RPMI7951 (cell line): Measurements from ENCODE around the gene PHC1. TPM values are rescaled to one million over a fixed set of nuclear protein-coding genes. Genes with fewer than 3 reads are reported as not detected.
A peak's percentile ranks its signal among the peaks of the same experiment; 100 is the strongest.
"Not testable (repeated sequence)": the region's sequence is repeated elsewhere in the genome, so short reads cannot be mapped to it uniquely, and the experiment has no call there.

Experiments used
- DNase-seq: peaks from one replicate; pipeline ENCODE4 v3.0.0-alpha.2; 2012; ENCODE audit warnings: low read depth
- total RNA-seq: library from RNA; depleted of rRNA; stranded (reverse); fragments of >200 nt; shearing (Covaris generic); gene quantifications from 2 replicates; pipeline ENCODE4 v1.2.3, GENCODE V29; 2014; rRNA removed

PHC1 gene
- total RNA-seq: 10.3 and 12.7 TPM in 2 replicates

DNA sequence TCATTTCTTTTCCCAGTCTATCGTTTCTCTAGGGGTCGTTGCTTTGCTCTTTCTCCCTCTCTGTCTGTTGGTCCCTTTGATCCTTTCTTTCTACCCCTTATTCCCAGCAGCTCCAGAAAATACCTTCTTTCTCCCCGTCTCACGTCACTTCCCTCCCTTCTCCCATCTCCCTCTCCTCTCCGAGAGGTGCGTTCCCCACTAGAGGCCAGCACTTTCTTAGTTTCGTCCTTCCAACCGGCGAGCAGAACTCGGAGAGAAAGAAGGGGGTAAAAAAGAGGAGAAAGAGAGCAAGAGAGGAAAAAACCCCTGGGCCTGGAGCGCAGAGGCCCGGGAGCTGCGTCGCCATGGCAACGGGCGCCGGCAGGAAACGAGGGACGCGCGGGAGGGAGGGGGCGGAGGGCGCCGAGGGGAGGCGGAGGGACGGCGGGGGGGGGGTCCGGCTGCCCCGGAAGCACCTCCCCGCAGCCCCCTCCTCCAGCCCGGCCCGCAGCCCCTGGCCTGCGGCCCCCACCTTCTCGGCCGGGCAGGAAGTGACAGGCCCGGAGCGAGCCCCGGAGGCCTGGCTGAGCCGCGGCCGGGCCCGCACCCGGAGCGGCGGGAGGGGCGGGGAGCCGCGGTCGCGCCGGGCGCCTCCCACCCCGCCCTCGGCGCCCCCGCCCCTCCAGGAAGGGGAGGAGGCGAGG lies at the start of gene PHC1:
PHC1 (plus strand) TSS at position 477 of the 683 bp plus-strand sequence. CDS start 3,169 bp downstream, outside the sequence.
- DNase-seq: peak; percentile 72

DNA sequence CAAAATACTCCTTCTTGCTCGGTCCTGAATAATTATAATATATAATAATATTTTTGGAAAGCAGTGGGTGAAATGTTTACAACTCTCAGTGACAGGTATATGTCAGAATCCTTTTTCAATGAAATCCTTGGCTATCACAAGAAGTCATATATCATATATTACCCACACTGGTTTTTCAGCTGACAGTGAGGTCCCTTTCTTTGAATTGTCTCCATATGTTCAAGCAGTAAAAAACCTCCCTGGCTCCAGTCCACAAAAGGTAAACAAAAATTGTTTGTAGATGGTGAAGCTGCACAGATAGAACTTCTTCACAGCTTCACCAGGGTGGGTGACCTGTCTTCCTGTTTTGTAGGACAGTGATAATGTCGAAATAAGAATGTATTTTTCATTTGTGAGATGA lies 47.9 kb upstream of the PHC1 start:
- DNase-seq: no peak

- no peak for DNase-seq
Observed at GRCh38 chr12:8867009-8867408, 47.3 kb upstream of the PHC1 start.

DNA sequence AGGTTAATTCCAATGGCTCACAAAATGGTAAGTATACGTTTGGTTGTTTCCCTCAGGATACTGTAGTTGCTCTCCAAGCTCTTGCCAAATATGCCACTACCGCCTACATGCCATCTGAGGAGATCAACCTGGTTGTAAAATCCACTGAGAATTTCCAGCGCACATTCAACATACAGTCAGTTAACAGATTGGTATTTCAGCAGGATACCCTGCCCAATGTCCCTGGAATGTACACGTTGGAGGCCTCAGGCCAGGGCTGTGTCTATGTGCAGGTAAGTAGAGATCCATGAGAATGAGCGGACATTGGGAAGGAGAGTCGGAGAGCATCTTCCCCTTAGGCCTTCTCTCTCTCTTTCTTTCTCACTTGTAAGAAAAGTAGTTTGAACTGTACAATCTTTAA lies 46.5 kb upstream of the PHC1 start:
- no peak for DNase-seq

GRCh38 chr12:8870586-8870985 lies 43.7 kb upstream of the PHC1 start:
- no peak for DNase-seq

- DNase-seq: no peak
Observed at GRCh38 chr12:8871068-8871467, 43.2 kb upstream of the PHC1 start.

- no peak for DNase-seq
Observed at GRCh38 chr12:8876887-8877286, 37.4 kb upstream of the PHC1 start.

DNA sequence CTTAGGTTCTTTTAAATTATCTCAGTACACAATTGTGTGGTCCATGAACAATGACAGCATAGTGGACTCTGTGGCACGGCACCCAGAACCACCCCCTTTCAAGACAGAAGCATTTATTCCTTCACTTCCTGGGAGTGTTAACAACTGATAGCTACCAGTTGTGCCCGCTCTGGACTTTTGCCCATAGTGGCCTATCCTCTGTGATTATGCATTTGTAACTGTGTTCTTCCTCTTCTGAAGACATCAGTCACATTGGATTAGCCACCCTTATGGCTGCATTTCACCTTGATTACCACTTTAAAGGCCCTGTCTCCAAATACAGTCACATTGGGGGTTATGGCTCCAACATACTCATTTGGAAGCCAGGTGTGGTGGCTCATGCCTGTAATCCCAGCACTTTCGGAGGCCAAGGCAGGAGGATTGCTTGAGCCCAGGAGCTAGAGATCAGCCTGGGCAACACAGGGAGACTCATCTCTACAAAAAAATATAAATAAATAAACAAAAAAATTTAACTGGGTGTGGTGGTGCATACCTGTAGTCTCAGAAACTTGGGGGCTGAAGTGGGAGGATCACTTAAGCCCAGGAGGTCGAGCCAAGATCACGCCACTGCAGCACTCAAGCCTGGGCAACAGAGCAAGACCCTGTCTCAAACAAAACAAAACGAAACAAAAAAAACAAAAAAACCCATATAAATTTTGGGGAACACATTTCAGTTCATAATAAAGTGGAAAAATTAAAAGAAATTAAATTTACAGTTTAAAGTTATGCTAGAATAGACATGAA lies 27.6 kb upstream of the PHC1 start:
- DNase-seq: no peak

- no peak for DNase-seq
Observed at GRCh38 chr12:8887285-8887715, 27.0 kb upstream of the PHC1 start.

DNA sequence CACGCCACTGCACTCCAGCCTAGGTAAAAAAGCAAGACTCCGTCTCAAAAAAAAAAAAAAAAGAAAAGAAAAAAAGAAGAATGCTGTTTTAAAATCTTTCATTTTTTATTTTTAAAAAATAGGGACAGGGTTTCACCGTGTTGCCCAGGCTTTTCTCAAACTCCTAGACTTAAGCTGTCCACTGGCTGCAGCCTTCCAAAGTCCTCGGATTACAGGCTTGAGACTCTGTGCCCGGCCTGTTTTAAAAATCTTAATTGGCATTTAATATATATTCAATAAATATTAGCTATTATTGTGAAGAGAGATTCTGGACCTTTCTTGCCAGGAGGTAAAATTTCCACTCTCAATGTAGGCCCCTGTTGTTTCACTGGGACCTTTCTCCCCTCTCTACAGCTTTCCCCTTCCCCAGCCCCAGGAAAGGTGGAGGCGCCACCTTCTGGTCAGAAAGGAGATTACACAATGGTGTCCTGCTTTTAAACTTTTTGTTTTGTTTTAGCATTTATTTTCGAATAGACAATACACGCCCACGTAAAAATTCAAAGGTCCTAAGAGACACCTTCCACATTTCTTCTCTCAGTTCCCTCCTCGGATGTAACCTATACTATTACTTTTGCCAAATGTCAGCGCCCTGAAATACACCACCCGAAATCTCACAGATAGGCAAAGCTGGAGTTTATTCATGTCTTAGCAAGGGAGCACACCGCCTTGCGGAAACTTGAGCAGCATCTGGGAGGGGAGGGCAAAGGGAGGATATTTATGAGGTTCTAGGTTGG lies 23.8 kb upstream of the PHC1 start:
- peak; percentile 31 for DNase-seq

DNA sequence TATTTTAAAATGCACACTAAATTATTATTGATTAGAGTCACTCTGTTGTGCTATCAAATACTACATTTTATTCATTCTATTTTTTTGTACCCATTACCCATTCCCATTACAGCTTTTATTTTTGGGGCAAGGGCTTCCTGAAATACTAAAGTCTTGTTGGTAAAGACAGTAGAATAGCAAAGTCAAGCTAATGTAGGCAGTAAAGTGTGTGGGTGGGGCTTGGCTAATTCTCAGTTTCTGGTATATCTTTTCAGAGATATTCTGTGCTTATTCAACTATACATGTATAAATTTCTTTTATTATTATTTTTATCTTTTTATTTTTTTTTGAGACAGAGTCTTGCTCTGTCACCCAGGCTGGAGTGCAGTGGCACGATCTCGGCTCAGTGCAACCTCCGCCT lies 22.3 kb upstream of the PHC1 start:
- no peak for DNase-seq

DNA sequence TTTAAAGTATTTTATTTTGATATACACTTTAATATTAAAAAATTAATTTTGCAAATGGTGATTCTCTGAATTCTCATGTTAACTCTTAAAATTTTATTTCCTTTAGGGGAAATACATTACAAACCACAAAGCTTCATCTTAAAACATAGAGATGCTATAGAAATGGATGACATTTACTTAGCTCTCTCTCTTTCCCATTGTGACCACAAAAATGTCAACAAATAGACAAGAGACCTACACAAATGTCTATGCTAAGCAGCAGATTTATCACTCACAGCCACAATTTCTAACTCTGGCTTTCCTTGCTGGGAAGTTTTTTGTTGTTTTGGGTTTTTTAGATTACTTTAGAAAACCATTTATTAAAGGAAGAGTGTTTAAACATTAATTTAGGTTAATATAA lies 19.9 kb upstream of the PHC1 start:
- peak; percentile 3 for DNase-seq

DNA sequence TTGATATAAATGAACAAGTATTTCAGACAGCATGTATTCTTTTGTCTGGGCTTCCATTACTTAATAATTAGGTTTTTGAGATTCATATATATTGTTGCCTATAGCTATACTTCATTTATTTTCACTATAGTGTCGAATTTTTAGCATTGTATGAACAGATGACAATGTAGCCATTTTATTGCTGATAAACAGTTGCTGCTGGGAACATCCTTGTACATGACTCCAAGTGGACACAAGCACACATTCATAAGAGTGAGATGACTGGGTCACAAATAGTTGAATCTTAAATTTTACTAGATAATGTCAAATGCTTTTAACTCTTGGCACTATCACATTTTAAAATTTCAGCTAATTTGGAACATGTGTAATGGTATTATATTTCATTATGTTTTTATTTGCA lies 19.3 kb upstream of the PHC1 start:
- DNase-seq: no peak

- no peak for DNase-seq
Observed at GRCh38 chr12:8897081-8897480, 17.2 kb upstream of the PHC1 start.

- no peak for DNase-seq
Observed at GRCh38 chr12:8899830-8900229, 14.5 kb upstream of the PHC1 start.

DNA sequence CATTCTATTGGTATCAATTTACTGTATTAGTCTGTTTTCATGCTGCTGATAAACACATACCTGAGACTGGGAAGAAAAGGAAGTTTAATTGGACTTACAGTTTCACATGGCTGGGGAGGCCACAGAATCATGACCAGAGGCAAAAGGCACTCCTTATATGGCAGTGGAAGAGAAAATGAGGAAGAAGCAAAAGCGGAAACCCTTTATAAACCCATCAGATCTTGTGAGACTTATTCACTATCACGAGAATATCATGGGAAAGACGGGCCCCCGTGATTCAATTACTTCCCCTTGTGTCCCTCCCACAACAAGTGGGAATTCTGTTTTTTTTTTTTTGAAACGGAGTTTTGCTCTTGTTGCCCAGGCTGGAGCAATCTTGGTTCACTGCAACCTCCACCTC lies 11.6 kb upstream of the PHC1 start:
- not testable (repeated sequence) for DNase-seq

GRCh38 chr12:8903646-8904045 lies 10.7 kb upstream of the PHC1 start:
- no peak for DNase-seq

- DNase-seq: no peak
Observed at GRCh38 chr12:8904665-8905064, 9.6 kb upstream of the PHC1 start.

- no peak for DNase-seq
Observed at GRCh38 chr12:8905546-8905945, 8.8 kb upstream of the PHC1 start.

- DNase-seq: no peak
Observed at GRCh38 chr12:8906266-8907180, 7.8 kb upstream of the PHC1 start.

- no peak for DNase-seq
Observed at GRCh38 chr12:8907513-8907912, 6.8 kb upstream of the PHC1 start.
